PFSK-1 (cell line): ENCODE measurements around the gene TSC1.

ENCODE experiments used
- FOXP2 ChIP-seq: optimal IDR thresholded peaks from 2 replicates; pipeline ENCODE3; 2011; ENCODE audit warnings: borderline replicate concordance, control low read depth, inconsistent platforms; ENCODE audit not compliant: insufficient read depth; ENCODE audit errors: extremely low read length, extremely low read depth
- POLR2AphosphoS5 ChIP-seq: IDR thresholded peaks from 2 replicates; pipeline ENCODE4 v1.6.1; 2012; ENCODE audit warnings: low read depth, mild to moderate bottlenecking, control low read depth, low read length, moderate library complexity
- SIN3A ChIP-seq: IDR thresholded peaks from 2 replicates; pipeline ENCODE4 v1.6.1; 2012; ENCODE audit warnings: mild to moderate bottlenecking, low read length, moderate library complexity, borderline replicate concordance; ENCODE audit not compliant: insufficient read depth
- TAF1 ChIP-seq: IDR thresholded peaks from 2 replicates; pipeline ENCODE4 v1.6.1; 2012; ENCODE audit warnings: low read length, control low read depth, borderline replicate concordance; ENCODE audit not compliant: insufficient read depth
- TF ChIP-seq, protein P1 (sequence below), 2 experiments: IDR thresholded peaks; 2 replicates each; pipeline versions ENCODE4 v1.6.1 to v1.8.0; 2011 to 2012; ENCODE audit warnings: low read depth in 2 of 2, low read length in 2 of 2, control low read depth in 1 of 2, inconsistent platforms in 1 of 2, mild to moderate bottlenecking in 1 of 2, moderate library complexity in 1 of 2; ENCODE audit not compliant: insufficient read depth in 1 of 2

Gene TSC1

DNA sequence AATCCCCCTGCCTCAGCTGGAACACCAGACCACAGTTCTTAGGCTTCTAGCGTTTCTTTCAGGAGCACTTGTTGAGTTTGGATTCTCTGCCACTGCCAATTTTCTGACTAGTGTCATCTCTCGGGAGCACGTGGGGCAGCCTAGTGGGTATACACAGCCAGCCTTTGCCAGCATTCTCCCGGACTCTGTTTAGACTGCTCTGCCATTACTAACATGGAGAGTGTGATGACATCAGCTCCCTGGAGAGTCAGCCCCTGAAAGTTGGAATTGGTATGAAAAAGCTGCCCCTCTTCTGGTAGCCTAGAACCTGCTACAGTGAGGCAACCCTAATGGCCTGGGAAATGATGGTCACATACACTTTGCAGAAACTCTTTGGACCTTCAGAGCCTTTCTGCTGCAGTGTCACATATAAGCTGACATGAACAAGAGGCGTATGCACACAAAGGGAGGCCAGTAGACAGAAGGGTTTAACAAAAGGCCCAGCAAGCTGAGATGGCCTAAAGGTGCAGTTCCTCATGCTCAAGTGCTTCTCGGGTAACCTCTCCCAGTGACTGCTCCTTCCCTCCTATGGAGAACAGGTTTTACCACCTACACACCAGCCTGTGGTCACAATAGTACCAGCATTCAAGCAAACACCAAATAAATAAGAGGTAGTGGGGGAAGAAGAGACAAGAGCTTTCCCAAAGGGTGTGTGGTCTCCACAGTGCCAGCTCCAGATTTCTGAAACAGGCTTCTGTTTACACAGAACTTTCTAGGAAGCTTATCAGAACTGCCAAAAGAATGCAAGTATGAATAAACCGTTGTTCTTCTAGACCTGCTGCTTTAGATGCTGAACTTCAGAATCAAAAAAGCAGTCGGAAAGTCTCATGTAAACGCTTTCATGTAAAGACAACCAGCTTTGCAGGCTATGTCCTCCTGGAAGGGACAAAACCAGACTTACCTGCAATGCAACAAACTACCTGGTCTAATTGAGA, 49.3 kb downstream of the TSC1 start:
- TF ChIP-seq, protein P1, sequence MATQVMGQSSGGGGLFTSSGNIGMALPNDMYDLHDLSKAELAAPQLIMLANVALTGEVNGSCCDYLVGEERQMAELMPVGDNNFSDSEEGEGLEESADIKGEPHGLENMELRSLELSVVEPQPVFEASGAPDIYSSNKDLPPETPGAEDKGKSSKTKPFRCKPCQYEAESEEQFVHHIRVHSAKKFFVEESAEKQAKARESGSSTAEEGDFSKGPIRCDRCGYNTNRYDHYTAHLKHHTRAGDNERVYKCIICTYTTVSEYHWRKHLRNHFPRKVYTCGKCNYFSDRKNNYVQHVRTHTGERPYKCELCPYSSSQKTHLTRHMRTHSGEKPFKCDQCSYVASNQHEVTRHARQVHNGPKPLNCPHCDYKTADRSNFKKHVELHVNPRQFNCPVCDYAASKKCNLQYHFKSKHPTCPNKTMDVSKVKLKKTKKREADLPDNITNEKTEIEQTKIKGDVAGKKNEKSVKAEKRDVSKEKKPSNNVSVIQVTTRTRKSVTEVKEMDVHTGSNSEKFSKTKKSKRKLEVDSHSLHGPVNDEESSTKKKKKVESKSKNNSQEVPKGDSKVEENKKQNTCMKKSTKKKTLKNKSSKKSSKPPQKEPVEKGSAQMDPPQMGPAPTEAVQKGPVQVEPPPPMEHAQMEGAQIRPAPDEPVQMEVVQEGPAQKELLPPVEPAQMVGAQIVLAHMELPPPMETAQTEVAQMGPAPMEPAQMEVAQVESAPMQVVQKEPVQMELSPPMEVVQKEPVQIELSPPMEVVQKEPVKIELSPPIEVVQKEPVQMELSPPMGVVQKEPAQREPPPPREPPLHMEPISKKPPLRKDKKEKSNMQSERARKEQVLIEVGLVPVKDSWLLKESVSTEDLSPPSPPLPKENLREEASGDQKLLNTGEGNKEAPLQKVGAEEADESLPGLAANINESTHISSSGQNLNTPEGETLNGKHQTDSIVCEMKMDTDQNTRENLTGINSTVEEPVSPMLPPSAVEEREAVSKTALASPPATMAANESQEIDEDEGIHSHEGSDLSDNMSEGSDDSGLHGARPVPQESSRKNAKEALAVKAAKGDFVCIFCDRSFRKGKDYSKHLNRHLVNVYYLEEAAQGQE (IDR thresholded peaks at IDR 0.05; ENCODE audit: insufficient read depth in 1 of 2, low read depth in 2 of 2, low read length in 2 of 2) = no peak
- TF ChIP-seq POLR2AphosphoS5 = no peak
- TF ChIP-seq FOXP2 = no peak
- TF ChIP-seq SIN3A = no peak
- TF ChIP-seq TAF1 = no peak

DNA sequence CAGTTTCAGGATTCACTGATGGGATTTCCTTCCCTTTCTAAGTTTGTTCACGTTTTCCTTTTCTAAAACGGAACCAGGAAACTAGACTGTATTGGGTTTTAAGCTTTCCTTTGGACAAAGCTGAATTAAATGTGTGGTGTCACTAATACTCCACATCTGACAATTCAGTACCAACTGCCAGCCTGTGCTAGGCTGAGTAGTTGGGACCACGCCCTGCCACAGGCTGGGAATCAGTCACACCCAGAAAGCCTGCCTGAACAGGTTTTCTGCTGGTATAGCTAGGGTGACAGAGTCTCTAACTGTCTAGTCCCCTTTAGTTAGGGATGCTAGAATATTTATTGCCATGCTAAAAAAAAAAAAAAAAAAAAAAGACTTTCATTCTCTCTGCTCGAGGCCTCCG, 50.1 kb downstream of the TSC1 start:
- TF ChIP-seq, protein P1 (IDR thresholded peaks at IDR 0.05; ENCODE audit: insufficient read depth in 1 of 2, low read depth in 2 of 2, low read length in 2 of 2) = no peak
- TF ChIP-seq SIN3A (no peak), FOXP2 (no peak), POLR2AphosphoS5 (no peak), TAF1 (no peak)

DNA sequence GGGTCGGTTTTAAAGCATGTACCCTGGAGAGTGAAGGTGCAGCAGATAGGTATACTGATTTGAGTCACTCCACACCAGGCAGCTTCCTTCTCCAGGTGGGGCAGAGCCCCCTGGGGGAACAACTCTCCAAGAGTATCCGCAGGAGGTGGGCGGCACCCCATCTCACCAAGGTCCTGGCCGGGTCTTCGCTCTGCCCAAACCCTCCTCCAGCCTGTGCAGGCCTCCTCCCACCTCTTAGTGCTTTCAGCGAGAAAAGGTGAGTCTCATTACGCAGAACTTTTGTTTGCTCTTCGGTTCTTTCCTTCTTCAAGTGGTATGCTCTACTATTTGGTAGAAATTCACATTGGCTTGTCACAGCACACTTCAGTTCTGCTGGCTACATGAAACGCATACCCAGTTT, 52.0 kb downstream of the TSC1 start:
- TF ChIP-seq, protein P1 (IDR thresholded peaks at IDR 0.05; ENCODE audit: insufficient read depth in 1 of 2, low read depth in 2 of 2, low read length in 2 of 2) = no peak
- TF ChIP-seq POLR2AphosphoS5 = no peak
- TF ChIP-seq FOXP2 = no peak
- TF ChIP-seq TAF1 = no peak
- TF ChIP-seq SIN3A = no peak

DNA sequence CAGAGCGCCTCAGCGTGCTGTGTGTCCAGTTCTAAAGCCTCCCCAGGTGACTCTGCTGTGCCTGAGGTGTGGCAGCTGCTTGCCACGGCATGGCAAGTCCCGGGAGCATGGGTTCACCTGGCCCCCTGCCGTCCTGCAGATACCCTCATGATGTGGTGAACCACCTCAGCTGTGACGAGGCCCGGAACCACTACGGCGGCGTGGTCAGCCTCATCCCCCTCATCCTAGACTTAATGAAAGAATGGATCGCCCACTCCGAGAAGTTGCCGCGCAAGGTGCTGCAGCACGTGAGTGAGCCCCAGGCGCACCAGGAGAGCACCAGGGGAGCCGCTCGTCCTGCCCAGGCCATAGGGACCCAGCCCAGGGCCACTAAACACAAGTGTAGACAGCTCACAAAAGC, 56.3 kb downstream of the TSC1 start:
- TF ChIP-seq TAF1 = no peak
- no peak for TF ChIP-seq FOXP2
- no peak for TF ChIP-seq SIN3A
- no peak for TF ChIP-seq POLR2AphosphoS5
- TF ChIP-seq, protein P1 (IDR thresholded peaks at IDR 0.05; ENCODE audit: insufficient read depth in 1 of 2, low read depth in 2 of 2, low read length in 2 of 2) = no peak
